ENCODE measurements around the gene CHRNA10.

CHRNA10 gene

GRCh38 chr11:3671334-3672254 is at the start of gene CHRNA10:
TSS of gene CHRNA10 (minus strand) at chr11:3671384. CDS start at chr11:3671312, 72 bp downstream.
- peaks cover 0 to 3% (median 0%) of the 10 kb centered on the region in 10 experiments; a peak in 4 of 20 replicates for H3K4me1 ChIP-seq
- no peaks in the 10 kb centered on the region for H3K27me3 ChIP-seq
- H3K36me3 ChIP-seq, result peaks cover 93 to 100% (median 100%) of the 10 kb centered on the region in 11 experiments
- H3K27ac ChIP-seq, result no peak within 1 kb of the TSS
- no peak within 1 kb of the TSS for H3K9ac ChIP-seq
- peaks cover 0 to 88% (median 15%) of the 10 kb centered on the region in 11 experiments; a peak in 14 of 22 replicates for H4K20me1 ChIP-seq
- H3K4me2 ChIP-seq, result no peak within 1 kb of the TSS
- H3K4me3 ChIP-seq, result no peak within 1 kb of the TSS
- TF ChIP-seq Cebpa-rat (IDR thresholded peaks at IDR 0.05), result no peak
- H3K9me3 ChIP-seq (replicated peaks in 1 of 11), result no peaks in the 10 kb centered on the region

- Histone ChIP-seq H3K4me1 (no peaks in the 10 kb centered on the region; a peak in 1 of 20 replicates), H3K9me3 (replicated peaks in 1 of 11) (no peaks in the 10 kb centered on the region), H3K4me3 (no peak overlapping the region), H4K20me1 (peaks cover 0 to 53% (median 22%) of the 10 kb centered on the region in 11 experiments; a peak in 15 of 22 replicates), H3K27me3 (no peaks in the 10 kb centered on the region), H3K9ac (no peak overlapping the region), H3K27ac (no peak overlapping the region), H3K4me2 (no peak overlapping the region), H3K36me3 (peaks cover 96 to 99% (median 97%) of the 10 kb centered on the region in 11 experiments)
- no peak for TF ChIP-seq Cebpa-rat (IDR thresholded peaks at IDR 0.05)
Measured at GRCh38 chr11:3712274-3712673, 41.1 kb upstream of the CHRNA10 start.

GRCh38 chr11:3710485-3711259 is 39.5 kb upstream of the CHRNA10 start:
- H3K27me3 ChIP-seq, result no peaks in the 10 kb centered on the region
- no peak for TF ChIP-seq Cebpa-rat (IDR thresholded peaks at IDR 0.05)
- H4K20me1 ChIP-seq, result peaks cover 0 to 62% (median 27%) of the 10 kb centered on the region in 11 experiments; a peak in 15 of 22 replicates
- H3K27ac ChIP-seq, result no peak overlapping the region
- H3K4me3 ChIP-seq, result no peak overlapping the region
- no peaks in the 10 kb centered on the region for H3K9me3 ChIP-seq (replicated peaks in 1 of 11)
- H3K9ac ChIP-seq, result no peak overlapping the region
- no peak overlapping the region for H3K4me2 ChIP-seq
- H3K36me3 ChIP-seq, result peaks cover 95 to 99% (median 97%) of the 10 kb centered on the region in 11 experiments
- H3K4me1 ChIP-seq, result no peaks in the 10 kb centered on the region; a peak in 1 of 20 replicates

GRCh38 chr11:3709977-3710376 is 38.8 kb upstream of the CHRNA10 start:
- Histone ChIP-seq H3K4me1 (no peaks in the 10 kb centered on the region; a peak in 1 of 20 replicates), H3K4me2 (no peak overlapping the region), H3K4me3 (no peak overlapping the region), H4K20me1 (peaks cover 0 to 58% (median 27%) of the 10 kb centered on the region in 11 experiments; a peak in 15 of 22 replicates), H3K36me3 (peaks cover 95 to 99% (median 97%) of the 10 kb centered on the region in 11 experiments), H3K9me3 (replicated peaks in 1 of 11) (no peaks in the 10 kb centered on the region), H3K27me3 (no peaks in the 10 kb centered on the region), H3K27ac (no peak overlapping the region), H3K9ac (no peak overlapping the region)
- TF ChIP-seq Cebpa-rat (IDR thresholded peaks at IDR 0.05), result no peak

GRCh38 chr11:3707176-3707575 is 36.0 kb upstream of the CHRNA10 start:
- no peaks in the 10 kb centered on the region for H3K9me3 ChIP-seq (replicated peaks in 1 of 11)
- peaks cover 93 to 99% (median 97%) of the 10 kb centered on the region in 11 experiments for H3K36me3 ChIP-seq
- peaks cover 0 to 44% (median 20%) of the 10 kb centered on the region in 11 experiments; a peak in 15 of 22 replicates for H4K20me1 ChIP-seq
- no peaks in the 10 kb centered on the region for H3K27me3 ChIP-seq
- no peak overlapping the region for H3K4me2 ChIP-seq
- no peak overlapping the region for H3K9ac ChIP-seq
- H3K4me3 ChIP-seq, result no peak overlapping the region
- TF ChIP-seq Cebpa-rat (IDR thresholded peaks at IDR 0.05), result no peak
- no peak overlapping the region for H3K27ac ChIP-seq
- no peaks in the 10 kb centered on the region; a peak in 1 of 20 replicates for H3K4me1 ChIP-seq

GRCh38 chr11:3703383-3703782 is 32.2 kb upstream of the CHRNA10 start:
- Histone ChIP-seq H3K27ac (no peak overlapping the region), H4K20me1 (peaks cover 0 to 30% (median 14%) of the 10 kb centered on the region in 11 experiments; a peak in 14 of 22 replicates), H3K36me3 (peaks cover 96 to 100% (median 100%) of the 10 kb centered on the region in 11 experiments), H3K4me2 (no peak overlapping the region), H3K4me3 (no peak overlapping the region), H3K9ac (no peak overlapping the region), H3K9me3 (replicated peaks in 1 of 11) (no peaks in the 10 kb centered on the region), H3K4me1 (no peaks in the 10 kb centered on the region), H3K27me3 (no peaks in the 10 kb centered on the region)
- TF ChIP-seq Cebpa-rat (IDR thresholded peaks at IDR 0.05), result no peak

- peaks cover 97 to 100% (median 100%) of the 10 kb centered on the region in 11 experiments for H3K36me3 ChIP-seq
- TF ChIP-seq Cebpa-rat (IDR thresholded peaks at IDR 0.05), result no peak
- no peak overlapping the region for H3K4me3 ChIP-seq
- peaks cover 0 to 22% (median 11%) of the 10 kb centered on the region in 11 experiments; a peak in 14 of 22 replicates for H4K20me1 ChIP-seq
- H3K27ac ChIP-seq, result no peak overlapping the region
- H3K9me3 ChIP-seq (replicated peaks in 1 of 11), result no peaks in the 10 kb centered on the region
- no peaks in the 10 kb centered on the region for H3K27me3 ChIP-seq
- no peaks in the 10 kb centered on the region for H3K4me1 ChIP-seq
- no peak overlapping the region for H3K4me2 ChIP-seq
- H3K9ac ChIP-seq, result no peak overlapping the region
Measured at GRCh38 chr11:3700910-3701309, 29.7 kb upstream of the CHRNA10 start.

GRCh38 chr11:3700410-3700809 is 29.2 kb upstream of the CHRNA10 start:
- Histone ChIP-seq H3K9me3 (replicated peaks in 1 of 11) (no peaks in the 10 kb centered on the region), H3K27ac (no peak overlapping the region), H3K4me1 (no peaks in the 10 kb centered on the region), H3K9ac (no peak overlapping the region), H3K36me3 (peaks cover 97 to 100% (median 100%) of the 10 kb centered on the region in 11 experiments), H3K4me3 (no peak overlapping the region), H3K4me2 (no peak overlapping the region), H4K20me1 (peaks cover 0 to 24% (median 11%) of the 10 kb centered on the region in 11 experiments; a peak in 14 of 22 replicates), H3K27me3 (no peaks in the 10 kb centered on the region)
- no peak for TF ChIP-seq Cebpa-rat (IDR thresholded peaks at IDR 0.05)

- Histone ChIP-seq H3K9ac (no peak overlapping the region), H3K27ac (no peak overlapping the region), H3K36me3 (peaks cover 98 to 100% (median 99%) of the 10 kb centered on the region in 11 experiments), H3K4me3 (no peak overlapping the region), H3K27me3 (no peaks in the 10 kb centered on the region), H3K4me2 (no peak overlapping the region), H3K9me3 (replicated peaks in 1 of 11) (no peaks in the 10 kb centered on the region), H4K20me1 (peaks cover 0 to 19% (median 11%) of the 10 kb centered on the region in 11 experiments; a peak in 14 of 22 replicates), H3K4me1 (no peaks in the 10 kb centered on the region)
- TF ChIP-seq Cebpa-rat (IDR thresholded peaks at IDR 0.05), result no peak
Measured at GRCh38 chr11:3686751-3687150, 15.6 kb upstream of the CHRNA10 start.

All from BLaER1 treated with 17β-estradiol and CSF1 and Interleukin-3, amounts not matched to agents 10 nM and 100 nM (cell line).